ENCODE measurements around the gene STRC.
"Not testable (repeated sequence)": the region's sequence is repeated elsewhere in the genome, so short reads cannot be mapped to it uniquely, and the experiment has no call there.

Gene STRC

GRCh38 chr15:43618700-43619099 is at the start of gene STRC:
STRC (minus strand) TSS chr15:43618800; CDS start chr15:43618722, 78 bp downstream.
- DNase-seq, result not testable (repeated sequence)

GRCh38 chr15:43666177-43666576 is 47.6 kb upstream of the STRC start:
- not testable (repeated sequence) for DNase-seq

GRCh38 chr15:43663333-43663732 is 44.7 kb upstream of the STRC start:
- DNase-seq, result not testable (repeated sequence)

- DNase-seq, result not testable (repeated sequence)
These were observed 43.7 kb upstream of the STRC start for GRCh38 chr15:43662293-43662692.

DNA sequence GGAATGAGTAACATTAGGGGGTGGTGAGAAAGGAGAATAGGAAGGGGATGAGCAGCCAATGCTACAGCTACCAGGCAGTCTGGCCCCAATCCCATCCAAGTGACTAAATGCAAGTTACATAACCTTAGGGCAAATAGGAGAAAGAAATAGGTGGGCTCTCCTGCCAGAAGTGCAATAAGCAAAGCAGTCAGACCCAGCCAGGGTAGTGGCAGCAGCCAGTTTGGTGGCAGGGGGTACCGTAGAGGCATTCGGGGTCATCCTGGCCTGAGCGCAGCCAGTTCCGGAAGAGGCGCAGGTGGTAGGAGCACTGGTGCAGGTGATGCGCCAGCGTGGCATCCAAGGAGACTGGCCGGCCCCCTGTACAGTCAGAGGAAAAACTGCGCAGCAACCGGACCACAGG is 41.1 kb upstream of the STRC start:
- DNase-seq, result not testable (repeated sequence)

DNA sequence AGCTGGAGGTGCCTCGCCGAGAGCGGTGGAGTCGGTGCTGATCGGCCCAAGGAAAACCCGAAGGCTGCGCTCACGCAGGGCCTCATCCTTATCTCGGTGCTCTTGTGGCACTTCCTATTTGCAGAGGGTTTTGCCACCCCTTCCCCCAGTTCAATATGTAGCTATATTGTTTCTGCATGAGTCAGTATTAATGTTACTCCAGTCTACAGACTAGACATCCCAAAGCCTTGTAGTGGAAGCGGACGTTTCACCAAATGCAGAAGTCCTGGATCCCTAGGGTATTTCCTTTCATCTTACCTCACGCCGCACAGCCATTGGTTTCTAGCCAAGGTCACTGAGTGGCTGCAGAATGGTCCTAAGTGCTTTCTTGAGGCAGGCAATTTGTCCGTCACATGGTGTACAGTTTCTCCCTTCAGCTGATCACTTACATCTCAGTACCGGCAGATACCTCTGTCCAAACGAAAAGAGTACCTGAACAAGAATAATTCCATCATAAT is 30.9 kb upstream of the STRC start:
- DNase-seq, result not testable (repeated sequence)

DNA sequence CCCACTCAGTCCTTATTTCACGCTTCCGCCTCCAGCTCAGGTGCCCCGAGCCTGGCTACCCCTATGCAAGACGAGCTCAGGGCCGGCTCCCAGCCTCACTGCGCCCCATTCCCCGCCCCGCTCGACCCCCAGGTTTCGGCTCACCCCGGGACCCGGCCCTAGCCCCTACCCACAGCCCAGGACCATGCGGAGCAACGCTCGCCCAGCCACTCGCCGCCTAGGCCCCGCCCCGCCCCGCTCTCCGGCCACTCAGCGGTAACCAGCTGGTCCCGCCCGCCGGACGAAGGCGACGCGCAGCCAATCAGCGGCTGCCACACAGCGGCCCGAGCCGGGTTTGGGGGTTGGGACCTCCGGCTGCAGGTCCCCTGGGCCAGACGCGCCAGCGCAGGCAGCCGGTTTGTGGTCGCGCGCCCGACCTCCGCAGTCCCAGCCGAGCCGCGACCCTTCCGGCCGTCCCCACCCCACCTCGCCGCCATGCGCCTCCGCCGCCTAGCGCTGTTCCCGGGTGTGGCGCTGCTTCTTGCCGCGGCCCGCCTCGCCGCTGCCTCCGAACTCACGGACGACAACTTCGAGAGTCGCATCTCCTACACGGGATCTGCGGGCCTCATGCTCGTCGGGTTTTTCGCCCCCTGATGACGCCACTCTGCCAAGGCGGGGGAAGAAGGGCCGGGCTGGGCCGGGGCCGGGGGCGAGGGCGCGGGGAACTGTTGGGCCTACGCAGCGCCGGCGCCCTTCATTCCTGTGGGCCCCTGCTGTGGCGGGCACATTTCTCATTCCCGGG is 30.2 kb upstream of the STRC start, which contains the start of gene CATSPER2:
Gene CATSPER2 (minus strand): TSS at position 196 of the 781 bp plus-strand sequence. CDS start 783 bp downstream, outside the sequence.
- no peak for DNase-seq

DNA sequence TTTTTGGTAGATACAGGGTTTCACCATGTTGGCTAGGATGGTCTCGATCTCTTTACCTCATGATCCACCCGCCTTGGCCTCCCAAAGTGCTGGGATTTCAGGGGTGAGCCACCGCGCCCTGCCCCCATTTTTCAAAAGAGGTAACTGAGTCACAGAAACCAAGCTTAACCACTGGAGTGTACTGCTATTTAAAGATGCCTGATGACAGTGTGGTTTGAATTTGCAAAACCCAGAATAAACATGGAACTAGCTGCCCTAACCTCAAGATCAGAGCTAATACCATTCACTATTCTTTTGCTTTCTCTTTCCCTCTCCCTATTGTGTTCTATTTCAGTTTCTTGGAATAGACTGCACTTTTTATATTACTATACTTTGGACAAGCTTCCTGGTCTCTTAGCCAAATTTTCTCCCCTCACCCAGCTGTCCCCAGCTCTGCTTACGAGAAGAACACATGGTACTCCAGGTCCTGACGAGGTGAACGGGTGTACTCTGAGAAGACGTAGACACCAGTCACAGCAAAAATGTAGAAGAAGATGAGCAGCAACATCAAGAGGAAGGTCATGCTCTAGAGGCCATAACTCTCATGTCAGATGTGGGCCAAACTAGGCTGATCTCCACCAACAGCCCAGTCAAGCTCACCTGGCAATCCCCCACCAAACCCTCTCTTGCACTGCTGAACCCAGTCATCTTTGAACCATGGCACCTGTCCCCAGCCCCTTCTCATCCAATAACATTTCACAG is 20.0 kb upstream of the STRC start:
- DNase-seq, result not testable (repeated sequence)

- not testable (repeated sequence) for DNase-seq
These were observed 8.3 kb upstream of the STRC start for GRCh38 chr15:43626937-43627336.

GRCh38 chr15:43625106-43625505 is 6.5 kb upstream of the STRC start:
- DNase-seq, result no peak

GRCh38 chr15:43622068-43622799 is 3.6 kb upstream of the STRC start:
- DNase-seq, result not testable (repeated sequence)

DNA sequence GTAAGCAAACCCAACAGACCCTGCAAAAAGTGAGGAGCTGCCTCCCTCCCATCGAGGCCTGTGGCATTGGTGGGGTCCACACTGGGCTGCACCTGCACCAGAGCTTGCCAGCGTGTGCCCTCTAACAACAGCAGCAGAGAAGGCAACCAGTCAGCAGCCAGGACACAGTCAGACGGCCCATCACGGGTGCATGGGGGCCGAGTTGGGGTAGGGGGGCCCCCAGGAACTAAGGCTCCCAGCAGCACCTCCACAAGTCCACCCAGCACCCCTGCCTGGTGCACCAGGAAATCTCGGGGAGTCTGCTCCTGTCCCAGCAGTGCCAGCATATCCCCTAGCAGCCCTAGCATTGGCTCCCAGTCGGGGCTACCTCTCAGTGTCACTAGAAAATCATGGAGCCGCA is 850 bp downstream of the STRC start:
- not testable (repeated sequence) for DNase-seq

DNA sequence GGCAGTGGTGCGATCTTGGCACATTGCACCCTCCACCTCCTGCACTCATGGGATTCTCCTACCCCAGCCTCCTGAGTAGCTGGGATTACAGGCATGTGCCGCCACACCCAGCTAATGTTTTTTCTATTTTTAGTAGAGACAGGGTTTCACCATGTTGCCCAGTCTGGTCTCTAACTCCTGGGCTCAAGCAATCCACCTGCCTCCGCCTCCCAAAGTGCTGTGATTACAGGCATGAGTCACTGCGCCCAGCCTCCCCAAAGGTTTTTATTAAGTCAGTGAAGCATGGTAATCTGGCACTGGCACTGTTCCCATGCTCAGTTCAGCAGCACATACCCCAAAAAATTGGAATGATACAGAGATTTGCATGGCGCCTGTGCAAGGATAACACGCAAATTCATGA is 16.4 kb downstream of the STRC start:
- not testable (repeated sequence) for DNase-seq

GRCh38 chr15:43600200-43600599 is 18.4 kb downstream of the STRC start:
- DNase-seq, result not testable (repeated sequence)

GRCh38 chr15:43599131-43599530 is 19.5 kb downstream of the STRC start:
- not testable (repeated sequence) for DNase-seq

- not testable (repeated sequence) for DNase-seq
These were observed 25.0 kb downstream of the STRC start, which contains the start of gene CKMT1B for GRCh38 chr15:43593328-43594190. CKMT1B (plus strand) TSS chr15:43594027; CDS start chr15:43594219, 192 bp downstream.

DNA sequence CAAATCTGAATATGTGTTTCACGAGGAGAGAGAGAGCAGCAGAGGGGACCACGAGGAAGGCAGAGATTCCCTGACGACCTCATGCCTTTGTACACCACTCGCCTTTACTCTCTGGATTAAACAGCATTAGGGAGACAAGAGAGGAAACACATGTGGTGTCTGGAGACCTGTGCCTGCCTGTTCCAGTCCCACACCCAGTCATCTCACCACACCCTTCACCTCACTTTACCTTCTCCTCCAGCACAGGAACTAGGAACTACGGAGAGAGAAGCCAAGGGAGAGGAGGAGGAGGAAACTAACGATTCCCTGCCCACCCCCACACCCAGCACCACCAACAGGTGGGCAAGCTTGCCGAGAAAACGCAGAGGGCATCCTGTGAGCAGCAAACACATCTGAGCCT is 25.8 kb downstream of the STRC start:
- not testable (repeated sequence) for DNase-seq

- DNase-seq, result not testable (repeated sequence)
These were observed 28.7 kb downstream of the STRC start, which contains the start of gene PPIP5K1 for GRCh38 chr15:43589778-43590466. PPIP5K1 (minus strand) TSS chr15:43590208; CDS start chr15:43584504, 5,704 bp downstream.

GRCh38 chr15:43574607-43575006 is 44.0 kb downstream of the STRC start:
- DNase-seq, result not testable (repeated sequence)

- DNase-seq, result not testable (repeated sequence)
These were observed 52.0 kb downstream of the STRC start for GRCh38 chr15:43566615-43567014.

DNA sequence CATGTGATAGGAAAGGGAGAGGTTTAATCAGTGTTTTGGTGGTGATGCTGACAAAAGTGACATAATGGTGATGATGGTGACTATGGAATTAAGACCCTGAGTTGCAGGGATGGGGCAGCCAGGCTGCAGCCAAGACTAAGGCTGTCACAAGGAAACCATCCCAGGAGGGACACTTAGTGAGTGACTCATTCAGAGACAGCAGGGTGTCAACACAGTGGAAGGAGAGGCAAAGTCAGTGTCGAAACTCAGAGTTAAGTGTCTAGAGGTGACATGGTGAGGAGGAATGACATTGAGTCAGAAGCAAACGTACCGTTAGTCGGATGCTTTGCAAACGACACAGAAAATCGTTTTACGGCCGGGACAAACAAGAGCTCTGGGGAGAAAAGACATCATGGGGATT is 54.8 kb downstream of the STRC start:
- not testable (repeated sequence) for DNase-seq
